Keratinocyte (primary cell): ENCODE results near the gene CRADD. TPM values are rescaled to one million over a fixed set of nuclear protein-coding genes. Genes with fewer than 3 reads are reported as not detected.

ENCODE experiments used
- DNase-seq: peaks from one replicate; pipeline ENCODE4 v3.0.0-alpha.2; 2011; ENCODE audit warnings: low read depth, missing footprints, low spot score
- FAIRE-seq: peaks from 2 replicates; lab custom pipeline; 2011; peaks lifted over from hg19 to GRCh38; lab: Jason Lieb, UNC
- H2AFZ ChIP-seq: 2 replicates; pipeline ENCODE4 v1.6.0; 2012; ENCODE audit warnings: low read length, control low read depth, inconsistent platforms; ENCODE audit not compliant: control insufficient read depth
- H3K27ac ChIP-seq: 2 replicates; pipeline ENCODE4 v1.5.1; 2011; ENCODE audit warnings: low read length; ENCODE audit not compliant: control insufficient read depth, insufficient read depth
- H3K27me3 ChIP-seq: 3 replicates; pipeline ENCODE4 v1.6.0; 2011; ENCODE audit warnings: low read length; ENCODE audit not compliant: control insufficient read depth, insufficient read depth; ENCODE audit errors: extremely low read depth
- H3K36me3 ChIP-seq, 2 experiments: 2 replicates in 1 of 2; 3 replicates in 1 of 2; pipeline ENCODE4 v1.5.1; 2011; ENCODE audit warnings: low read length in 2 of 2, mild to moderate bottlenecking in 1 of 2; ENCODE audit not compliant: control insufficient read depth in 2 of 2, insufficient read depth in 2 of 2; ENCODE audit errors: extremely low read depth in 1 of 2
- H3K4me1 ChIP-seq: 3 replicates; pipeline ENCODE4 v1.5.1; 2011; ENCODE audit warnings: low read length; ENCODE audit not compliant: control insufficient read depth, insufficient read depth; ENCODE audit errors: extremely low read depth
- H3K4me2 ChIP-seq: 3 replicates; pipeline ENCODE4 v1.6.0; 2011; ENCODE audit warnings: low read depth, low read length; ENCODE audit not compliant: control insufficient read depth, insufficient read depth; ENCODE audit errors: extremely low read depth
- H3K4me3 ChIP-seq, 3 experiments: fragments of 200-600 bp in 1 of 3; sonication (generic) in 1 of 3; 2 replicates in 2 of 3; 3 replicates in 1 of 3; pipeline ENCODE4 v1.5.1; 2011 to 2016; ENCODE audit warnings: low read length in 3 of 3, mild to moderate bottlenecking in 3 of 3, control low read depth in 2 of 3, inconsistent platforms in 1 of 3, low read depth in 1 of 3, mixed read lengths in 1 of 3, mixed run types in 1 of 3, moderate library complexity in 1 of 3; ENCODE audit not compliant: control insufficient read depth in 2 of 3, insufficient read depth in 2 of 3; ENCODE audit errors: extremely low read depth in 1 of 3
- H3K79me2 ChIP-seq: 2 replicates; pipeline ENCODE4 v1.6.0; 2012; ENCODE audit warnings: low read length; ENCODE audit not compliant: control insufficient read depth, insufficient read depth
- H3K9ac ChIP-seq: 3 replicates; pipeline ENCODE4 v1.6.0; 2011; ENCODE audit warnings: low read length; ENCODE audit not compliant: control insufficient read depth, insufficient read depth; ENCODE audit errors: extremely low read depth
- H3K9me1 ChIP-seq: 3 replicates; pipeline ENCODE4 v1.6.0; 2011; ENCODE audit warnings: low read length; ENCODE audit not compliant: control insufficient read depth, insufficient read depth; ENCODE audit errors: extremely low read depth
- H3K9me3 ChIP-seq: 2 replicates; pipeline ENCODE4 v1.5.1; 2012; ENCODE audit warnings: low read depth, low read length; ENCODE audit not compliant: control insufficient read depth
- H4K20me1 ChIP-seq: 3 replicates; pipeline ENCODE4 v1.6.0; 2011; ENCODE audit warnings: low read length; ENCODE audit not compliant: control insufficient read depth, insufficient read depth; ENCODE audit errors: extremely low read depth
- EZH2 ChIP-seq: IDR thresholded peaks from one replicate; pipeline ENCODE4 v1.6.1; 2012; ENCODE audit warnings: inconsistent platforms, mild to moderate bottlenecking, low read length, moderate library complexity
- dilution Hi-C: fragments of 300-500 bp; cut with MboI; formaldehyde crosslinking; loops from one replicate; pipeline ENCODE4 v1.7.0; 2020; ENCODE audit warnings: low sequenced_read_pairs; ENCODE audit not compliant: extremely low pct_ligation_motif_present
- polyA plus RNA-seq, 5 experiments: library from polyadenylated mRNA; depleted of rRNA in 3 of 5; stranded (reverse) in 3 of 5; stranded (forward) in 1 of 5; unstranded in 1 of 5; fragments of >200 nt; gene quantifications; 1 replicate in 1 of 5; 2 replicates in 3 of 5; 3 replicates in 1 of 5; pipeline versions ENCODE4 v1.2.1 to v1.2.3, GENCODE V29; 2011 to 2012; ENCODE audit warnings: missing spikeins in 2 of 5, low read depth in 1 of 5, low replicate concordance in 1 of 5
- TF ChIP-seq, protein P1 (sequence below), 3 experiments: IDR thresholded peaks in 1 of 3; conservative IDR thresholded peaks in 1 of 3; optimal IDR thresholded peaks in 1 of 3; 2 replicates in 2 of 3; 3 replicates in 1 of 3; pipeline versions ENCODE3 to v1.5.1; 2011; ENCODE audit warnings: low read length in 3 of 3, mild to moderate bottlenecking in 3 of 3, moderate library complexity in 2 of 3, control low read depth in 1 of 3, inconsistent platforms in 1 of 3; ENCODE audit not compliant: insufficient read depth in 2 of 3; ENCODE audit errors: extremely low read depth in 1 of 3

The CRADD gene
- polyA plus RNA-seq, 1 donor (not counting 4 experiments of a cell fraction or from before 2014, with no cell fraction given): 11.2 TPM

DNA sequence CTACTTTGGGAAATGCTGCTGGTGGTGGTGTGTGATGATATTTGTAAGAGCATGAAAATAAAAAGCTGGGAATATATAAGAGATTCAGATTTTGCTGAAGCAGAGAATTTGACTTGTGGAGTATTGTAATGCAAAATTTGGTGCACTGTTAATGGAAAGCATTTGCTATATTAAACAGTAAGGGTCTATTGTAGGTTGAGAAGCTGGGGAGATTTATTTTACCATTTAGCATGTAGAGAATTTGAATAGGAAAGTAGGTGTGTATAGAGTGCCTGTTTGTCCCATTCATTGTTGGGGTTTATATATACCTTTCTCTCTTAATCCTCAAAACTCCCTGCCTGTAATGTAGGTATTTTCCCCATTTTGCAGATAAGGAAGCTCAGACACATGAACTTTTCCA lies 48.4 kb downstream of the CRADD start:
- H3K36me3 ChIP-seq: no peaks in the 10 kb centered on the region
- H3K4me3 ChIP-seq: no peak overlapping the region
- no peaks in the 10 kb centered on the region for H3K27me3 ChIP-seq
- dilution Hi-C loops: no loop called here
- no peaks in the 10 kb centered on the region for H3K79me2 ChIP-seq
- H3K4me1 ChIP-seq: peaks cover 9% of the 10 kb centered on the region
- H3K4me2 ChIP-seq: no peak overlapping the region
- H3K9me1 ChIP-seq: no peaks in the 10 kb centered on the region
- H3K9me3 ChIP-seq: no peaks in the 10 kb centered on the region
- H4K20me1 ChIP-seq: no peaks in the 10 kb centered on the region
- DNase-seq (no peak), FAIRE-seq (no peak)
- no peak overlapping the region for H2AFZ ChIP-seq
- no peak overlapping the region for H3K27ac ChIP-seq
- no peak for TF ChIP-seq EZH2
- TF ChIP-seq, protein P1, sequence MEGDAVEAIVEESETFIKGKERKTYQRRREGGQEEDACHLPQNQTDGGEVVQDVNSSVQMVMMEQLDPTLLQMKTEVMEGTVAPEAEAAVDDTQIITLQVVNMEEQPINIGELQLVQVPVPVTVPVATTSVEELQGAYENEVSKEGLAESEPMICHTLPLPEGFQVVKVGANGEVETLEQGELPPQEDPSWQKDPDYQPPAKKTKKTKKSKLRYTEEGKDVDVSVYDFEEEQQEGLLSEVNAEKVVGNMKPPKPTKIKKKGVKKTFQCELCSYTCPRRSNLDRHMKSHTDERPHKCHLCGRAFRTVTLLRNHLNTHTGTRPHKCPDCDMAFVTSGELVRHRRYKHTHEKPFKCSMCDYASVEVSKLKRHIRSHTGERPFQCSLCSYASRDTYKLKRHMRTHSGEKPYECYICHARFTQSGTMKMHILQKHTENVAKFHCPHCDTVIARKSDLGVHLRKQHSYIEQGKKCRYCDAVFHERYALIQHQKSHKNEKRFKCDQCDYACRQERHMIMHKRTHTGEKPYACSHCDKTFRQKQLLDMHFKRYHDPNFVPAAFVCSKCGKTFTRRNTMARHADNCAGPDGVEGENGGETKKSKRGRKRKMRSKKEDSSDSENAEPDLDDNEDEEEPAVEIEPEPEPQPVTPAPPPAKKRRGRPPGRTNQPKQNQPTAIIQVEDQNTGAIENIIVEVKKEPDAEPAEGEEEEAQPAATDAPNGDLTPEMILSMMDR (optimal IDR thresholded peaks at IDR 0.05 in 1 of 3, IDR thresholded peaks at IDR 0.05 in 1 of 3, conservative IDR thresholded peaks at IDR 0.05 in 1 of 3; ENCODE audit: extremely low read depth in 1 of 3, insufficient read depth in 2 of 3, low read length in 3 of 3): no peak
- no peak overlapping the region for H3K9ac ChIP-seq

DNA sequence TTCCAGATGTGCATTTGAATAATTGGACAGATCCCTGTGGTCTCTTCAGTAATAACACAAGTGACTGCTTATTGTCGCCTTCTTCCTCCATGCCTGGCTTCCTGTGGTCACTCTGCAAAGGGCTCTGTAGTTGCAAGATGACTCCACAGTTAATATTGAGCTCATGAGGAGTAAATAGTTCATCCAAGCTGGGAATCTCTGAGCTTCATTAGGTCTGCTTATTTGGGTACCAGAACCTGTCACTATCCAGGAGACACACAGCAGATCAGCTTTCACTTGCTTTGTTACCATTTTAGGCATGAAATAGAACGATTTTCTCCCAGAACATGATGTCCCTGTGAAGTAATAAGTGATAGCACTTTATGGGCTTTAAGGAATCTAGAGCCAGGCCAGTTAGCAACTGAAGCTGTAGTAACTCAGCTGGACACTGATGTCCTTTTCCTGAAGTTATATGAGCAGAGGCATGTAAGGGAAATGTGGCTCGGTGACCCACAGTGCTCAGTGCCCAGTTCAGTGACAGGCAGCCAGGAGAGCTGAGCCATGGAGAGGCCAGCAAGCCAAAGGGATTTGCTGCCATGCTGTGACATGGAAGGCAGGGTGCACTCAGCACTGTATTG lies 50.1 kb downstream of the CRADD start:
- Histone ChIP-seq H2AFZ (no peak overlapping the region), H3K4me2 (no peak overlapping the region), H3K27me3 (no peaks in the 10 kb centered on the region), H4K20me1 (no peaks in the 10 kb centered on the region), H3K36me3 (no peaks in the 10 kb centered on the region), H3K9ac (no peak overlapping the region), H3K9me1 (no peaks in the 10 kb centered on the region), H3K27ac (no peak overlapping the region), H3K9me3 (no peaks in the 10 kb centered on the region), H3K4me1 (peaks cover 9% of the 10 kb centered on the region), H3K79me2 (no peaks in the 10 kb centered on the region), H3K4me3 (no peak overlapping the region)
- dilution Hi-C loops: no loop called here
- DNase-seq: no peak
- no peak for FAIRE-seq
- no peak for TF ChIP-seq EZH2
- TF ChIP-seq, protein P1 (optimal IDR thresholded peaks at IDR 0.05 in 1 of 3, IDR thresholded peaks at IDR 0.05 in 1 of 3, conservative IDR thresholded peaks at IDR 0.05 in 1 of 3; ENCODE audit: extremely low read depth in 1 of 3, insufficient read depth in 2 of 3, low read length in 3 of 3): no peak
